ENCODE results near the gene MTMR10.

Gene MTMR10

GRCh38 chr15:30913761-30914160 lies 77.7 kb downstream of the MTMR10 start:
- no peak overlapping the region for H3K27ac Mint-ChIP-seq
- peaks cover 4% of the 10 kb centered on the region for H3K4me1 Mint-ChIP-seq (ENCODE audit: low read depth)
- H3K9me3 Mint-ChIP-seq: no peaks in the 10 kb centered on the region
- H3K27me3 Mint-ChIP-seq (ENCODE audit: low read depth): no peaks in the 10 kb centered on the region
- no peak for DNase-seq (ENCODE audit: low spot score)
- H3K36me3 Mint-ChIP-seq (ENCODE audit: low read depth): peaks cover 46% of the 10 kb centered on the region
- H3K4me3 Mint-ChIP-seq: no peak overlapping the region

DNA sequence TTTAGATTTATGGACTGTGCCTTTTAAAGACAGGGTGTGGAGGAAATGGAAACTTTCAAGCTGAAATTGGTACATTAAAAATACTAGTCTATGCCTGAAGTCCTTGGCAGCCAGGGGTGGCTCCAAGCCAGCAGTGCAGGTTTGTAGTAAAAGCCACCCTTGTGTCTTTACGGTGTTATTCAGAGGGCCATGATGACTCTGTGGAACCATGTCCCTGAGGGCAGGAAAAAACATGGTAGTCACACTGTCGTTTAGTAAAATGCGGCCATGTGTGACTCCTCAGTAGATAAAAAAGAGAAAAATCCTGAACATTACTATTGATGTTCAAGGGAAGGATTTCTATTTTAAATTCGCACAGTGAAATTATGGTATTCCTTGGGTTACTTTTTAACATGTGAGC lies 85.1 kb downstream of the MTMR10 start:
- no peaks in the 10 kb centered on the region for H3K9me3 Mint-ChIP-seq
- no peak overlapping the region for H3K27ac Mint-ChIP-seq
- H3K36me3 Mint-ChIP-seq (ENCODE audit: low read depth): peaks cover 40% of the 10 kb centered on the region
- DNase-seq (ENCODE audit: low spot score): no peak
- no peak overlapping the region for H3K4me3 Mint-ChIP-seq
- H3K27me3 Mint-ChIP-seq (ENCODE audit: low read depth): no peaks in the 10 kb centered on the region
- peaks cover 18% of the 10 kb centered on the region for H3K4me1 Mint-ChIP-seq (ENCODE audit: low read depth)

DNA sequence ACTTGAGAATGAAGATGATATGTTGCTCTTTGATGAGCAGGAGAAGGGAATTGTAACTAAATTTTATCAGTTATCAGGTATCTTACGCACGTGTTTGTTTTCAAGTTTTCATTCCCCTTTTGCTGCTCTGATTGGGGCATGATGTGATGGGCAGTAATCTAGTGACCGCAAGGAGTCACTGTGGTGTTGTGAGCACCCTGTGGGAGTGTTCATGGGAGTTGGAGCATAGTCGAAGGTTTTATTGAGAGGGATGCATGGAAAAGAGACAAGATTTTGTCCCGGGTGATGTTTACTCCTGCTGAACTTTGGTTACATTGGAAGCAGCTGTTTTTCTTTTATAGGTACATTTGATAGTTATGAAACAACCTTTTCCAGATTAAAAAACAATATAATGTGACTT lies 85.6 kb downstream of the MTMR10 start:
- Mint-ChIP-seq H3K9me3 (no peaks in the 10 kb centered on the region), H3K27me3 (ENCODE audit: low read depth) (no peaks in the 10 kb centered on the region), H3K36me3 (ENCODE audit: low read depth) (peaks cover 42% of the 10 kb centered on the region), H3K4me1 (ENCODE audit: low read depth) (peaks cover 18% of the 10 kb centered on the region), H3K27ac (no peak overlapping the region), H3K4me3 (no peak overlapping the region)
- no peak for DNase-seq (ENCODE audit: low spot score)

DNA sequence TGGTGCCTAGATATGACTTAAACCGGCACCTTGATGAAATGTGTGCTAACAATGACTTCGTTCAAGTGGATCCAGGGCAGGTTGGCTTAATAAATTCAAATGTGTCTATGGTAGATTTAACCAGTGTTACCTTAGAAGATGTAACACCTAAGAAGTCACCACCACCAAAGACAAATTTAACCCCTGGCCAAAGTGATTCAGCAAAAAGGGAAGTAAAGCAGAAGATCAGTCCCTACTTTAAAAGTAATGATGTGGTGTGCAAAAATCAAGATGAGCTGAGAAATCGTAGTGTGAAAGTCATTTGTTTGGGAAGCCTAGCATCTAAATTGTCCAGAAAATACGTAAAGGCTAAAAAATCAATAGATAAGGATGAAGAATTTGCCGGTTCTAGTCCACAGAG lies 86.6 kb downstream of the MTMR10 start:
- Mint-ChIP-seq H3K27me3 (ENCODE audit: low read depth) (no peaks in the 10 kb centered on the region), H3K36me3 (ENCODE audit: low read depth) (peaks cover 38% of the 10 kb centered on the region), H3K27ac (no peak overlapping the region), H3K4me1 (ENCODE audit: low read depth) (peaks cover 18% of the 10 kb centered on the region), H3K9me3 (no peaks in the 10 kb centered on the region), H3K4me3 (peak overlapping the region; percentile 88)
- no peak for DNase-seq (ENCODE audit: low spot score)

- peaks cover 18% of the 10 kb centered on the region for H3K4me1 Mint-ChIP-seq (ENCODE audit: low read depth)
- no peaks in the 10 kb centered on the region for H3K27me3 Mint-ChIP-seq (ENCODE audit: low read depth)
- H3K36me3 Mint-ChIP-seq (ENCODE audit: low read depth): peaks cover 31% of the 10 kb centered on the region
These were observed 87.8 kb downstream of the MTMR10 start, which contains the start of gene FAN1 for GRCh38 chr15:30903497-30904187. TSS of gene FAN1 (plus strand) at chr15:30903915. CDS start at chr15:30904664, 749 bp downstream.

GRCh38 chr15:30901889-30902288 lies 89.5 kb downstream of the MTMR10 start:
- Mint-ChIP-seq H3K9me3 (no peaks in the 10 kb centered on the region), H3K4me3 (no peak overlapping the region), H3K36me3 (ENCODE audit: low read depth) (peaks cover 31% of the 10 kb centered on the region), H3K4me1 (ENCODE audit: low read depth) (peaks cover 18% of the 10 kb centered on the region), H3K27ac (no peak overlapping the region), H3K27me3 (ENCODE audit: low read depth) (no peaks in the 10 kb centered on the region)
- no peak for DNase-seq (ENCODE audit: low spot score)

More at GRCh38 chr15:30903497-30904187, 87.8 kb downstream of the MTMR10 start, which contains the start of gene FAN1:
- Mint-ChIP-seq H3K4me3 (peak within 1 kb of the TSS; percentile 91), H3K9me3 (no peaks in the 10 kb centered on the region), H3K27ac (peak within 1 kb of the TSS; percentile 66)
- peak; percentile 77 for DNase-seq (ENCODE audit: low spot score)

DNA sequence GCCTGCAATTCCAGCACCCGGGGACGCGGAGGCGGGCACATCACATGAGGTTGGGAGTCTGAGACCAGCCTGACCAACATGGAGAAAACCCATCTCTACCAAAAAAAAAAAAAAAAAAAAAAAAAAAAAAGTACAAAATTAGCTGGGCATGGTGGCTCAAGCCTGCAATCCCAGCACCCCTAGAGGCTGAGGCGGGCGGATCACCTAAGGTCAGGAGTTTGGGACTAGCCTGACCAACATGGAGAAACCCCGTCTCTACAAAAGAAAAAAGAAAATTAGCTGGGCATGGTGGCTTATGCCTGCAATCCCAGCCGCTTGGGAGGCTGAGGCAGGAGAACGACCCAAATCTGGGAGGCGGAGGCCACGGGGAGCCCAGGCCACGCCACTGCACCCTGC lies 95.2 kb downstream of the MTMR10 start:
- Mint-ChIP-seq H3K27me3 (ENCODE audit: low read depth) (no peaks in the 10 kb centered on the region), H3K4me1 (ENCODE audit: low read depth) (no peaks in the 10 kb centered on the region), H3K4me3 (no peak overlapping the region), H3K36me3 (ENCODE audit: low read depth) (peaks cover 2% of the 10 kb centered on the region), H3K9me3 (no peaks in the 10 kb centered on the region), H3K27ac (no peak overlapping the region)
- no peak for DNase-seq (ENCODE audit: low spot score)

DNA sequence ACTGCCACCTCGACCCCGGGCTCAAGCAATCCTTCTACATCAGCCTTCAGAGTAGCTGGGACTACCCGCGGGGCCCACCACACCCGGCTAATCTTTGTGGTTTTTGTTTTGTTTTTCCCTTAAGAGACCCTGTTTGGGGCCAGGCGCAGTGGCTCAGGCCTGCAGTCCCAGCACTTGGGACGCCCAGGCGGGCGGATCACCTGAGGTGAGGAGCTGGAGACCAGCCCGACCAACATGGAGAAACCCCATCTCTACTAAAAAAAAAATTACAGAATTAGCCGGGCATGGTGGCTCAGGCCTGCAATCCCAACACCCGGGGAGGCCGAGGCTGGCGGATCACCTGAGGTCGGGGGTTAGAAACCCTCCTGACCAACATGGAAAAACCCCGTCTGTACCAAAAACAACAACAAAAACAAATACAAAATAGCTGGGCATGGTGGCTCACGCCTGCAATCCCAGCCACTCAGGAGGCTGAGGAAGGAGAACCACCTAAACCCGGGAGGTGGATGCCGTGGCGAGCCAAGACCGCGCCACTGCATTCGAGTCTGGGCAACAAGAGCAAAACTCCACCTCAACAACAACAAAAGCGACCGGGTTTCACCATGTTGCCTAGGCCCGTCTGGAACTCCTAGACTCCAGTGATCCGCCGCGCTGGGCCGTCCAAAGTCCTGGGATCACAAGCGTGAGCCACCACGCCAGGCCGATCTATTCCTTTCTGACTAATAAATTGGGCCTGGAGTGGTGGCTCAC lies 95.8 kb downstream of the MTMR10 start:
- Mint-ChIP-seq H3K9me3 (no peaks in the 10 kb centered on the region), H3K36me3 (ENCODE audit: low read depth) (no peaks in the 10 kb centered on the region), H3K27me3 (ENCODE audit: low read depth) (no peaks in the 10 kb centered on the region), H3K4me3 (no peak overlapping the region), H3K4me1 (ENCODE audit: low read depth) (no peaks in the 10 kb centered on the region), H3K27ac (no peak overlapping the region)
- no peak for DNase-seq (ENCODE audit: low spot score)

GRCh38 chr15:30889196-30889595 lies 102.2 kb downstream of the MTMR10 start:
- H3K36me3 Mint-ChIP-seq (ENCODE audit: low read depth): no peaks in the 10 kb centered on the region
- H3K4me1 Mint-ChIP-seq (ENCODE audit: low read depth): no peaks in the 10 kb centered on the region
- no peak overlapping the region for H3K27ac Mint-ChIP-seq
- H3K27me3 Mint-ChIP-seq (ENCODE audit: low read depth): no peaks in the 10 kb centered on the region
- DNase-seq (ENCODE audit: low spot score): no peak
- no peaks in the 10 kb centered on the region for H3K9me3 Mint-ChIP-seq
- no peak overlapping the region for H3K4me3 Mint-ChIP-seq

Data from T-helper 2 cell treated with Interferon-gamma antibody and Interleukin-4, amounts not matched to agents 5 μg/mL and 100 μg/mL, for 36 hours (primary cell).